AG04450 (cell line): ENCODE measurements around the gene ACTG2. TPM values are rescaled to one million over a fixed set of nuclear protein-coding genes. Genes with fewer than 3 reads are reported as not detected.

Source experiments
- CTCF ChIA-PET: fragments of 300-600, 350-600 bp; formaldehyde crosslinking; extraction: SDS; loops from one replicate; lab custom pipeline; 2022; ENCODE audit warnings: antibody characterized with exemption, inconsistent platforms; lab: Charles Lee
- POLR2A ChIA-PET: fragments of 350-600 bp; formaldehyde crosslinking; extraction: SDS; loops from one replicate; lab custom pipeline; 2021; ENCODE audit warnings: antibody characterized with exemption, inconsistent platforms; lab: Yijun Ruan, JAX
- DNase-seq: peaks from one replicate; pipeline ENCODE4 v3.0.0-alpha.2; 2011; ENCODE audit warnings: low read depth, low spot score
- H3K27ac ChIP-seq: one replicate; pipeline ENCODE4 v1.5.1; 2012; ENCODE audit warnings: low read depth, low read length, control low read depth
- H3K27me3 ChIP-seq: one replicate; pipeline ENCODE4 v1.6.0; 2012; ENCODE audit warnings: low read length; ENCODE audit not compliant: control insufficient read depth, insufficient read depth
- H3K4me3 ChIP-seq: 2 replicates; pipeline ENCODE4 v1.5.1; 2011; ENCODE audit warnings: mild to moderate bottlenecking, low read depth, low read length, control low read depth
- H3K9me3 ChIP-seq: 2 replicates; pipeline ENCODE4 v1.5.1; 2012; ENCODE audit warnings: low read length; ENCODE audit not compliant: control insufficient read depth, insufficient read depth
- polyA plus RNA-seq: library from polyadenylated mRNA; depleted of rRNA; stranded (reverse); fragments of >200 nt; gene quantifications from 2 replicates; pipeline ENCODE4 v1.2.3, GENCODE V29; 2011
- TF ChIP-seq, protein P1 (sequence below): IDR thresholded peaks from 2 replicates; pipeline ENCODE4 v1.5.1; 2011; ENCODE audit warnings: low read depth, low read length, control low read depth, inconsistent platforms

Gene ACTG2
- polyA plus RNA-seq, 1 experiment = 641 TPM

DNA sequence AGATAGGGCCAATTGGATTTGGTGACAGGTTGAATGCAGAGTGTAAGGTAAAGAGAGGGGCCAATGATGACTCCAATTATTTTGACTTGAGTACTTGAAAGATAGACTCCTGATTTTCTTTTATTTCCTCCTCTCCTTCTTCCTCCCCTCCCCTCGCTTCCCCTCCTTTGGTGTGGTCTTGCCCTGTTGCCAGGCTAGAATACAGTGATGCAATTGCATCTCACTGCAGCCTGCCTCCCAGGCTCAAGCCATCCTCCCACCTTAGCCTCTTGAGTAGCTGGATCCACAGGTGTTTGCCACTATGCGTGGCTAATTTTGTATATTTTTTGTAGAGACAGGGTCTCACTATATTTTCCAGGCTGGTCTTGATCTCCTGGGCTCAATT is 36.1 kb downstream of the ACTG2 start:
- H3K27ac ChIP-seq = no peak overlapping the region
- TF ChIP-seq, protein P1, sequence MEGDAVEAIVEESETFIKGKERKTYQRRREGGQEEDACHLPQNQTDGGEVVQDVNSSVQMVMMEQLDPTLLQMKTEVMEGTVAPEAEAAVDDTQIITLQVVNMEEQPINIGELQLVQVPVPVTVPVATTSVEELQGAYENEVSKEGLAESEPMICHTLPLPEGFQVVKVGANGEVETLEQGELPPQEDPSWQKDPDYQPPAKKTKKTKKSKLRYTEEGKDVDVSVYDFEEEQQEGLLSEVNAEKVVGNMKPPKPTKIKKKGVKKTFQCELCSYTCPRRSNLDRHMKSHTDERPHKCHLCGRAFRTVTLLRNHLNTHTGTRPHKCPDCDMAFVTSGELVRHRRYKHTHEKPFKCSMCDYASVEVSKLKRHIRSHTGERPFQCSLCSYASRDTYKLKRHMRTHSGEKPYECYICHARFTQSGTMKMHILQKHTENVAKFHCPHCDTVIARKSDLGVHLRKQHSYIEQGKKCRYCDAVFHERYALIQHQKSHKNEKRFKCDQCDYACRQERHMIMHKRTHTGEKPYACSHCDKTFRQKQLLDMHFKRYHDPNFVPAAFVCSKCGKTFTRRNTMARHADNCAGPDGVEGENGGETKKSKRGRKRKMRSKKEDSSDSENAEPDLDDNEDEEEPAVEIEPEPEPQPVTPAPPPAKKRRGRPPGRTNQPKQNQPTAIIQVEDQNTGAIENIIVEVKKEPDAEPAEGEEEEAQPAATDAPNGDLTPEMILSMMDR = no peak
- no peaks in the 10 kb centered on the region for H3K27me3 ChIP-seq
- DNase-seq = no peak
- peaks cover 3% of the 10 kb centered on the region; the same call in 1 of the 2 replicates for H3K9me3 ChIP-seq
- ChIA-PET CTCF (no interaction called here), POLR2A (no interaction called here)
- no peak overlapping the region for H3K4me3 ChIP-seq

DNA sequence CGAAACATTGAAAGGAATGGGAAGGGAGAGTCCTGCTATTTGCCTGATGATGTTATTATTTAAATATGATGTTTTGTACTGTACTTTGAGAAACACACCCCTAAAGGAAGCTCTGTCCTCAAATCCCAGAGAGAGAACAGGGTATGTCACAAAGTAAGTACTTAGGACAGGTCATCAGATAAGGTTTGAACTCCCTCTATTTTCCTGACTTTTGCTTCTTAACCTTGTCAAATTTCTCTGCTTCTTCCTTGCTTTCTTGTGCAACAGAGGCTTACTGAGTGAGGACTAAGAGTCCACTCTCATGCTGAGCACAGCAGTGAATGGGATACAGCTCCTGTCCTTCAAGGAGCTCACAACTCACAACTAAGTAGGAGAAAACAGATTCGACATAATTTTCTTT is 37.6 kb downstream of the ACTG2 start:
- H3K4me3 ChIP-seq = no peak overlapping the region
- TF ChIP-seq, protein P1 = no peak
- POLR2A ChIA-PET = interaction anchor here (0.7 kb wide), 2 partner anchors 15 to 145 kb away, joined by 5 read pairs; no protein-coding TSS in a partner anchor
- CTCF ChIA-PET = interaction anchor here (0.8 to 1.0 kb wide), 2 partner anchors 106 to 190 kb away, joined by 3 to 4 read pairs; no protein-coding TSS in a partner anchor
- no peak overlapping the region for H3K27ac ChIP-seq
- DNase-seq = no peak
- peaks cover 3% of the 10 kb centered on the region; the same call in 1 of the 2 replicates for H3K9me3 ChIP-seq
- no peaks in the 10 kb centered on the region for H3K27me3 ChIP-seq

GRCh38 chr2:73931531-73932500 is 39.0 kb downstream of the ACTG2 start:
- ChIA-PET CTCF (no interaction called here), POLR2A (no interaction called here)
- peaks cover 2% of the 10 kb centered on the region; the same call in 1 of the 2 replicates for H3K9me3 ChIP-seq
- no peak overlapping the region for H3K4me3 ChIP-seq
- H3K27ac ChIP-seq = no peak overlapping the region
- H3K27me3 ChIP-seq = no peaks in the 10 kb centered on the region
- TF ChIP-seq, protein P1 = no peak
- no peak for DNase-seq

DNA sequence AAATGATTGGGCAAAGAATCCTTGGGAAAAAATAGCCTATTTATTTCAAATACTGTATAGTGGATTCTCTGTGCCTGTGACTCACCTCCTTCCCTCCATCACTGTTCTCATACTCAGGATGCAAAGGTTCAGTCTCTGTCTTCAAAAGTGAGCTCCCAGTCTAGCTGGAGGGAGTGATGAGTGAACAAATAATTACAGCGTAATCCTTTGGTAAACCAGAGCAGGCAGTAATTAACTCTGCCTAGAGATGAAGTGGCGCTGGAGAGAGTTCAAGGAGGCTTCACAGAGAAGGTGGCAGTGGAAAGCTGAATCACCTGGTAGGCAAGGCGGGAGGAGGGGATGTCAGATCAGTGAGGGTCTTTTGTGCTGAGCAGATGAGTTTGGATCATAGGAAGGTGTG is 40.4 kb downstream of the ACTG2 start:
- H3K27me3 ChIP-seq = no peaks in the 10 kb centered on the region
- POLR2A ChIA-PET = no interaction called here
- TF ChIP-seq, protein P1 = no peak
- no peaks in the 10 kb centered on the region for H3K9me3 ChIP-seq
- CTCF ChIA-PET = interaction anchor here (0.8 to 1.1 kb wide), 3 partner anchors 49 to 218 kb away, joined by 3 to 4 read pairs (median 3); no protein-coding TSS in a partner anchor
- DNase-seq = no peak
- H3K27ac ChIP-seq = no peak overlapping the region
- H3K4me3 ChIP-seq = no peak overlapping the region

GRCh38 chr2:73935641-73936040 is 42.8 kb downstream of the ACTG2 start:
- POLR2A ChIA-PET = no interaction called here
- Histone ChIP-seq H3K27ac (no peak overlapping the region), H3K4me3 (no peak overlapping the region), H3K9me3 (no peaks in the 10 kb centered on the region), H3K27me3 (no peaks in the 10 kb centered on the region)
- CTCF ChIA-PET = interaction anchor here (0.6 to 1.3 kb wide), 2 partner anchors 185 to 244 kb away, joined by 3 to 5 read pairs; no protein-coding TSS in a partner anchor
- DNase-seq = no peak
- TF ChIP-seq, protein P1 = no peak
